Natural killer cell treated with Interleukin-12 subunit alpha and Interleukin-12 subunit beta and Interleukin-15 and Interleukin-18, amount 100 ng/mL, for 72 hours (primary cell): ENCODE measurements around the gene HIRA. TPM values are rescaled to one million over a fixed set of nuclear protein-coding genes. Genes with fewer than 3 reads are reported as not detected.

ENCODE experiments used
- ATAC-seq, 2 donors: fragments of 150-1000 bp; cut with Tn5 transposase in 1 of 2; sonication (Bioruptor Pico), chemical (Tn5 transposase) in 1 of 2; 2 replicates each; pipeline ENCODE4 v1.10.0; 2021
- DNase-seq: peaks from one replicate; pipeline ENCODE4 v3.0.0; 2022; ENCODE audit warnings: low spot score
- H3K27ac Mint-ChIP-seq, 2 donors: 1 replicate in 1 of 2; 2 replicates in 1 of 2; pipeline ENCODE4 v1.8.0; 2022; ENCODE audit warnings: mixed read lengths in 2 of 2, mild to moderate bottlenecking in 1 of 2, moderate library complexity in 1 of 2
- H3K27me3 Mint-ChIP-seq, 2 donors: 1 replicate in 1 of 2; 2 replicates in 1 of 2; pipeline ENCODE4 v1.8.0; 2022; ENCODE audit warnings: mixed read lengths in 2 of 2
- H3K36me3 Mint-ChIP-seq: one replicate; pipeline ENCODE4 v1.8.0; 2022; ENCODE audit warnings: mixed read lengths
- H3K4me1 Mint-ChIP-seq, 2 donors: 1 replicate in 1 of 2; 2 replicates in 1 of 2; pipeline ENCODE4 v1.8.0; 2022; ENCODE audit warnings: low read depth in 2 of 2, mixed read lengths in 2 of 2, mild to moderate bottlenecking in 1 of 2
- H3K4me3 Mint-ChIP-seq: one replicate; pipeline ENCODE4 v1.8.0; 2022; ENCODE audit warnings: mixed read lengths
- H3K9me3 Mint-ChIP-seq: 2 replicates; pipeline ENCODE4 v1.8.0; 2022; ENCODE audit warnings: mixed read lengths
- total RNA-seq, 2 donors: library from RNA; stranded (reverse); gene quantifications; one replicate each; pipeline ENCODE4 v1.2.3, GENCODE V29; 2022

HIRA gene
- total RNA-seq, 2 donors from 2014 or later: 40.5 to 62.7 TPM

DNA sequence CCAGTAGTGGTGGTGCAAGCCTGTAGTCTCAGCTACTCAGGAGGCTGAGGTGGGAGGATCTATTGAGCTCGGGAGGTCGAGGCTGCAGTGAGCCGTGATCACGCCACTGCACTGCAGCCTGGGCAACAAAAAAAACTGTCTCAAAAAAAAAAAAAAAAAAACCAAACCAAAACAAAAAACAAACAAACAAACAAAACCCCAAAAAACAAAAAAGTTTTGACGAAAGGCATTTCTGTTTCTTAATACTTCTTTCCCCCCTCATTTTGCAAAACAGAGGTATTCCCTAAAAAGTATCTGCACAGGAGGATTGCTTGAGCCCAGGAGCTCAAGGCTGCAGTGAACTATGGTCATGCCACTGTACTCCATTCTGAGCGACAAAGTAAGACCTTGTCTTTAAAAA, 11.2 kb downstream of the HIRA start:
- peaks cover 78 to 85% of the 10 kb centered on the region in 2 donors for H3K4me1 Mint-ChIP-seq
- no peak for DNase-seq
- H3K27me3 Mint-ChIP-seq: no peaks in the 10 kb centered on the region
- H3K9me3 Mint-ChIP-seq: no peaks in the 10 kb centered on the region
- H3K27ac Mint-ChIP-seq: peak overlapping the region; percentile 91 to 94
- ATAC-seq: no peak
- H3K4me3 Mint-ChIP-seq: peak overlapping the region; percentile 81
- no peaks in the 10 kb centered on the region for H3K36me3 Mint-ChIP-seq

DNA sequence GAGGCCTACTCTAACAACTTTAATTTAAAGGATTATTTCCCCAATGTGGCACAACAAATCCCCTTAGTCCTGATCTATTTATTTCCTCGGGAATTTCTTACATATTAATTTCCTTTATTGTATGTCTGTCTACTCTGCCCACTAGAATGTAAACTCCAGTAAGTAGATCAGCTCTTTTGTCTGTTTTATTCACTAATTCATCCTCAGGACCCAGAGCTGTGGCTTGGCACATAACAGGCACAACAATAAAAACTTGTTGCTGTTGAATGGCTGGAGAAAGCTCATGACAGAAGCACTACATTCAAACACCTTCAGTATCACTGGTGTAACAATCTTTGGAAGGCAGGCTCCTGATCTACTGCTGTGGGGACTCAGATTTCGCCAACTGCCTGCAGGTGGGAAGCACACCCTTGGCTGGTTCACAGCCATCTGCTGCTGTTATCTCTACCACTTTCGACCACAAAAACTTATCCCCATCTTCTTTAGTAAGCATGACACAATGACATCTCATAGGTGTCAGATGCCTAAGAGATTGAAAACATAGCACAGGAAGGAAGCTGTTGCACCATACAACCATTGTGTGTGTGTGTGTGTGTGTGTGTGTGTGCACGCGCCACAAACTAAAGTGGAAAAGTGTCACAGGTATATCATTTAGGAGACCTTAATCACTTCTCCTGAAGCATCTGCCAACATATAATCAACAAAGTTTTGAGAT, 11.9 kb downstream of the HIRA start:
- Mint-ChIP-seq H3K27ac (peak overlapping the region; percentile 91 to 94), H3K4me3 (peak overlapping the region; percentile 81), H3K27me3 (no peaks in the 10 kb centered on the region), H3K9me3 (no peaks in the 10 kb centered on the region), H3K4me1 (peaks cover 75 to 79% of the 10 kb centered on the region in 2 donors), H3K36me3 (no peaks in the 10 kb centered on the region)
- DNase-seq: peak; percentile 73
- ATAC-seq: peak; percentile 95 to 96

- Mint-ChIP-seq H3K27me3 (no peaks in the 10 kb centered on the region), H3K27ac (peak overlapping the region; percentile 91 to 94), H3K4me3 (peak overlapping the region; percentile 81), H3K4me1 (peaks cover 72 to 79% of the 10 kb centered on the region in 2 donors), H3K9me3 (no peaks in the 10 kb centered on the region), H3K36me3 (no peaks in the 10 kb centered on the region)
- peak; percentile 59 to 80 for ATAC-seq
- DNase-seq: peak; percentile 68
Observed at GRCh38 chr22:19419086-19419463, 12.5 kb downstream of the HIRA start.

DNA sequence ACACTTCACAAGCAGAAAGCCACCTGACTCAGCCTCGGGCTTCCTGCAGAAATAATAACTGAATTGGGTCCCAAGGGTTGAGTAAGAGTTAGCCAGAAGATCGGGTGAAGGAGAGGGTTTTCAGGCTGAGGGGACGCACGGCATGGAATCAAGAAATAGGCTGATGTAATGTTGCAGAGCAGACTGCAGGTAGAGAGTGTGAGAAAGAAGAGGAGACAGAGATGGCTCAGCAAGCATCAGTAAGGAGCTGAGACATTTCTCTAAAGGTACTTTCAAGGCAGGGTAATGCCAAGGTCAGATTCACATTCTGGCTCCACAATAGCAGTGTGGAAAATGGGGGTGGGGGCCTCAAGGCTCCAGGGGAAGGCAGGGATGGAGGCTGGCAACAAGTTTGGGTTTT, 18.6 kb downstream of the HIRA start:
- peak overlapping the region; percentile 14 to 26 for H3K27ac Mint-ChIP-seq
- H3K27me3 Mint-ChIP-seq: no peaks in the 10 kb centered on the region
- DNase-seq (no peak), ATAC-seq (no peak)
- no peaks in the 10 kb centered on the region for H3K36me3 Mint-ChIP-seq
- no peak overlapping the region for H3K4me3 Mint-ChIP-seq
- peaks cover 45 to 50% of the 10 kb centered on the region in 2 donors for H3K4me1 Mint-ChIP-seq
- H3K9me3 Mint-ChIP-seq: no peaks in the 10 kb centered on the region

GRCh38 chr22:19412478-19412877, 19.1 kb downstream of the HIRA start:
- H3K36me3 Mint-ChIP-seq: no peaks in the 10 kb centered on the region

GRCh38 chr22:19411690-19412045, 19.9 kb downstream of the HIRA start:
- DNase-seq (no peak), ATAC-seq (no peak)
- Mint-ChIP-seq H3K4me3 (no peak overlapping the region), H3K4me1 (peaks cover 36 to 44% of the 10 kb centered on the region in 2 donors), H3K27me3 (no peaks in the 10 kb centered on the region), H3K36me3 (no peaks in the 10 kb centered on the region), H3K9me3 (no peaks in the 10 kb centered on the region), H3K27ac (peak overlapping the region in 1 of 2 donors; percentile 26)

More at GRCh38 chr22:19412478-19412877, 19.1 kb downstream of the HIRA start:
- ATAC-seq (no peak), DNase-seq (no peak)
- H3K27me3 Mint-ChIP-seq: no peaks in the 10 kb centered on the region
- H3K27ac Mint-ChIP-seq: peak overlapping the region; percentile 14 to 26
- peaks cover 41 to 49% of the 10 kb centered on the region in 2 donors for H3K4me1 Mint-ChIP-seq
- no peak overlapping the region for H3K4me3 Mint-ChIP-seq
- no peaks in the 10 kb centered on the region for H3K9me3 Mint-ChIP-seq

DNA sequence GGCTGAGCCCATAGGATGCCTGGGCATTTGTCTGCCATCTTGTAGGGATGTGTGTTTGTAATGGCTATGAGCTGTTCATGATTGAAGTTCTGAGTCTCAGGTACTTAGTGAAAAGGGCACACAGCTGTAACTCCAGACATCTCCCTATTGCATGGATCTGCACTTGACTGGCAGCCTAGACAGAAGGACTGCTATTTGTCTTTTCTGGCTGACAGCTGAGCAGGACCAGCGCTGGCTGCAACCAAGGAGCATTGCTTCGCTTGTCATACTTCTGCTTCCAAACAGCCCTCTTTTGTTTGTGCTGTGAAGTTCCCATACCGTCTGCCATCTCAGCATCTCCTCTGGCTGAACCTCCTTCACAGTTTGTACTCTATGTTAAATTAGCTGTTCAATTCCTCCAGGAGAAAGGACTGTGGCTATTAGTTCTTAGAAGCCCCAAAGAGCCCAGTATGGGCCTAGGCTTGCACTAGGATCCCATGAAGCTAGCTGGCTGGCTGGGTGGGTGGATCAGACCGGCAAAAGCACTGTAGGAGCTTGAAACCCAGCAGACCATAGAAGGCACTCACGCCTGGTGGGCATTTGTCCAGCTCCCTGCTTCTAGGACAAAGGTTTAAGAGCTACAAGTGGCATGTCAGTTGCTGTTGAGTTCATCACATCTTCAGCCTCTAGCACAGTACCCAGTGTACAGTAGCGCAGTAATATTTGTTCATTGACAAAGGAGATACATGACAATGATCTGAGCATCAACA, 20.4 kb downstream of the HIRA start:
- Mint-ChIP-seq H3K36me3 (no peaks in the 10 kb centered on the region), H3K4me1 (peaks cover 31 to 41% of the 10 kb centered on the region in 2 donors), H3K9me3 (no peaks in the 10 kb centered on the region), H3K27ac (peak overlapping the region in 1 of 2 donors; percentile 26), H3K27me3 (no peaks in the 10 kb centered on the region), H3K4me3 (no peak overlapping the region)
- DNase-seq (no peak), ATAC-seq (no peak)

GRCh38 chr22:19407649-19408606, 23.6 kb downstream of the HIRA start:
- H3K4me1 Mint-ChIP-seq: peaks cover 23 to 29% of the 10 kb centered on the region in 2 donors
- H3K27me3 Mint-ChIP-seq: no peaks in the 10 kb centered on the region
- no peaks in the 10 kb centered on the region for H3K9me3 Mint-ChIP-seq
- ATAC-seq (no peak), DNase-seq (no peak)
- H3K4me3 Mint-ChIP-seq: no peak overlapping the region
- peak overlapping the region in 1 of 2 donors; percentile 29 for H3K27ac Mint-ChIP-seq
- H3K36me3 Mint-ChIP-seq: peaks cover 11% of the 10 kb centered on the region

DNA sequence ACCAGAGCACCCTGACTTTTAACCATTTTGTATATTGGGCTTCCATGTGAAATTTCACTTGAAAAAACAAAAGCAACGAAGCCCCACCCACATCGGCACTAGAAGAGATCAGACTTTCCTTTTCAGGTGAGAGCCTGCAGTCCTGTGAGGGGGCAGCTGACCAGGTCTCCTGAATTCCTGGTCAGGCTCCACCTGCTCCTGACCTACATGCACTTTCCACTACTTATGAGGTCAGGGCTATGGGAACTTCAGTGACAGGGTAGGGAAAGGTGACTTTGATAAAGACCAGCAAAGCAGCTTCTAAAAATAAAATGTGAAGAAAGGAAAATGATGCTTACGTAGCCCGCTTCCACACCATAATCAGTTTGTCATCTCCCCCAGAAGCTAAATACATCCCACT, 24.7 kb downstream of the HIRA start:
- Mint-ChIP-seq H3K36me3 (peaks cover 16% of the 10 kb centered on the region), H3K4me1 (peaks cover 12 to 20% of the 10 kb centered on the region in 2 donors), H3K27ac (peak overlapping the region in 1 of 2 donors; percentile 29), H3K27me3 (no peaks in the 10 kb centered on the region), H3K9me3 (no peaks in the 10 kb centered on the region), H3K4me3 (no peak overlapping the region)
- DNase-seq: no peak
- ATAC-seq: no peak

DNA sequence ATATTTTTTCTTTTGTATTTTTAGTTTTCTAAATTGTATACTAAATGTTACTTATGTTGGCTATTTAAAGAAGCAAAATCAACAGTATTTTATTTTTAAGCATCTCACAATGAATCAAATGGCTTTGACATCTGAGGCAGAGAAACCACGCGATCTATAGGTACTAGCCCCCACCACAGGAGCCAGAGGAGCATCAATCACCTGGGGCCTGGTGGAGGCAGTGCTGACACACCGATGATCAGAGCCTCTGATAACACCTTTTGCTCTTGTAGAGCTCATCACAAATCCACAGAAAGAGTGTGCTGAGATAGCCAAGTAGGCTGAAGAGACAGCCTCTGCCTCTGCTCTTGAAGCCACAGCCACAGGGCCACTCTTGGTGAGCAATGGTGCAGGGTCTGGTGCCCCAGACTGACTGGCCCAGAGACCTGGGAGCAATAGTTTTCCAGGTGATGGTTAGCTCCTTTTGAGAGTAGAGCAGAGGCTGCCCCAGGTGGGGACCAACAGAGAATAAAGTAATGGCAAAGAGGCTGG, 25.2 kb downstream of the HIRA start:
- ATAC-seq (no peak), DNase-seq (no peak)
- Mint-ChIP-seq H3K27me3 (no peaks in the 10 kb centered on the region), H3K27ac (peak overlapping the region in 1 of 2 donors; percentile 29), H3K36me3 (peaks cover 19% of the 10 kb centered on the region), H3K4me1 (peaks cover 8 to 17% of the 10 kb centered on the region in 2 donors), H3K4me3 (no peak overlapping the region), H3K9me3 (no peaks in the 10 kb centered on the region)

DNA sequence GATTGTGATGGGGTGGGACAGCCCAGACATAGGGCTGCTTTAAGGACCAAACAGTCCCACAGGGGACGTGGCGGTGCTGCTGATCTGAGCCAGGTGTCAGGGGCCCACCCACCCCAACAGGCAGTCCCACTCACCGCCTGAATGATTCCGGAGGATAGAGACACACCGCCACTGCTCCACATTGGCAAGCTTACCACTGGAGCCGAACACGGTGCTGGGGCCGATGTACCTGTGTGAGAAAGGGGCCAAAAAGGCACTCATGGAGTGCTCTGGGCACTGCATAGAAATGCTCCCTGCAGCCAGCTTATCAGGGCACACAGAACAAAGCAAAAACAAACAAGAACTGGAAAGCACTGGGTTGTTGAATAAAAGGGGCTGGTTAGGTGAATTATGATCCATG, 25.9 kb downstream of the HIRA start:
- H3K27ac Mint-ChIP-seq: peak overlapping the region in 1 of 2 donors; percentile 12
- peaks cover 24% of the 10 kb centered on the region for H3K36me3 Mint-ChIP-seq
- DNase-seq (no peak), ATAC-seq (no peak)
- H3K4me3 Mint-ChIP-seq: no peak overlapping the region
- no peaks in the 10 kb centered on the region for H3K27me3 Mint-ChIP-seq
- no peaks in the 10 kb centered on the region for H3K9me3 Mint-ChIP-seq
- H3K4me1 Mint-ChIP-seq: peaks cover 11 to 19% of the 10 kb centered on the region in 2 donors

DNA sequence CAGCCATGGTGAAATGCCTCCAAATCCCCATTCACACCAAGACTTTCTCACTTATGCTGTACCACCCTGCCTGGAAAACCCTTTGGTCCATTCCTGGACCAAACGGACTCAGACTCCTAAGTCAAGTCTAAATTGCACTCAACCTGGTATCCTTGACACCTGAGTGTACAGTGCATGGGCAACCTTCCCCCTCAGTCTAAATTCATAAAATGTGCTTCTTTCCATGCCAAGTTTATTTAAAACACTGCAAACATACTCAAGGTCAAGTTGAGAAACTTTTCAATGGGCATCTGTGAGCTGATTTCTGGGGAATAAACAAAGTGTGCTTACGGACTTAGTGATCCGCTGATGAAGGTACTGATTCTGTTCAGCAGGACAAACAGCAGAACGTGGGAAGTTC, 26.4 kb downstream of the HIRA start:
- Mint-ChIP-seq H3K27me3 (no peaks in the 10 kb centered on the region), H3K9me3 (no peaks in the 10 kb centered on the region), H3K4me1 (peaks cover 11 to 22% of the 10 kb centered on the region in 2 donors), H3K4me3 (no peak overlapping the region), H3K27ac (peak overlapping the region; percentile 12 to 22), H3K36me3 (peaks cover 24% of the 10 kb centered on the region)
- no peak for ATAC-seq
- no peak for DNase-seq

GRCh38 chr22:19404676-19405075, 26.9 kb downstream of the HIRA start:
- no peaks in the 10 kb centered on the region for H3K27me3 Mint-ChIP-seq
- DNase-seq: no peak
- H3K9me3 Mint-ChIP-seq: no peaks in the 10 kb centered on the region
- no peak for ATAC-seq
- H3K36me3 Mint-ChIP-seq: peaks cover 24% of the 10 kb centered on the region
- H3K27ac Mint-ChIP-seq: peak overlapping the region; percentile 12 to 22
- H3K4me1 Mint-ChIP-seq: peaks cover 11 to 19% of the 10 kb centered on the region in 2 donors
- H3K4me3 Mint-ChIP-seq: no peak overlapping the region
